NCI-H2081 treated with DMSO at 0.1 percent for 48 hours (cell line): ENCODE data around the gene TBX3.

Experiments
- DNase-seq: peaks from one replicate; lab custom pipeline; 2025; lab: John Stamatoyannopoulos, UW

Gene TBX3

DNA sequence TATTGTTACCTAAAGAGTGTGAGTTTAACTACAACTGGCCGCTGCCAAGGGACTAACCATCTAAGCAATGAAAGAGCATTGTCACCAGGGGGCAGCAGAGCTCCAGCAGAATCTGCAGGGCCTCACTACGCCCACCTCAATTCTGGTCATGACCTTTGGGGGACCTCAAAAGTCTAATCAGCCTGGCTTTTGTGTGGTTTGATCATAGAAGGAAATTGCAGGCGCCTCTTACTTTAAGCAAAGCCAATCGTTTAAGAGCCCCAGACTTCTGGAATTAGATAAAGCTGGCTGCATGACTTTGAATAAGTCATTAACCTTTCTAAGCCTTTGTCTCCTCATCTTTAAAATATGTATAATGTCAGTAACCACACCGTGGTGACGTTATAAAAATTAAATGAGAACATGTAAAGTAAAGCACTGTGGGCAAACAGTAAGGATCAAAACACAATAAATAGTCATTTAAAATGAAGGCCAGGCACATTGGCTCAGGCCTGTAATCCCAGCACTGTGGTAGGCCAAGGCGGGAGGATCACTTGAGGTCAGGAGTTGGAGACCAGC is 58.6 kb downstream of the TBX3 start:
- no peak for DNase-seq

DNA sequence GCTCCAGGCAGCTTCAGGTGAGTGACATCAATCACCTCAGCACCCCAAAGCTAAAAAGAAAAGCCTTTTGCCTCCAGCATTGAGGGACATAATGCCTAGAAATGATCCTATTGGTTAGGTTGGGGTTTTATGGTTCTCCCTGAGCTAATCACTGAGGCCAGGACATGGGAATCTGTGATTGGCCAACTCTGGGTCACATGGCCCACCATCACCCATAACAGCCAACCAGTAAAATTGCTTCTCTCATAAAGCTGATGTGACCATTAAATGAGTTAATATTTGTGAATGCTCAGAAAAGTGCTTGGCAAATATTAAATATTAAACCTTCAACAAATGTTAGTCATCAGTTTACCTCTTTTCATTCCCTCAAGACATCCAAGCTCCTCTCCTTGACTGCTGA is 60.2 kb downstream of the TBX3 start:
- DNase-seq = no peak
